Fibroblast of peridontal ligament (primary cell): ENCODE data around the gene SLC16A6.
"Not testable (repeated sequence)": the region's sequence is repeated elsewhere in the genome, so short reads cannot be mapped to it uniquely, and the experiment has no call there.

ENCODE experiments used
- DNase-seq: peaks from one replicate; pipeline ENCODE4 v3.0.0-alpha.2; 2010; ENCODE audit errors: extremely low read depth

The SLC16A6 gene

DNA sequence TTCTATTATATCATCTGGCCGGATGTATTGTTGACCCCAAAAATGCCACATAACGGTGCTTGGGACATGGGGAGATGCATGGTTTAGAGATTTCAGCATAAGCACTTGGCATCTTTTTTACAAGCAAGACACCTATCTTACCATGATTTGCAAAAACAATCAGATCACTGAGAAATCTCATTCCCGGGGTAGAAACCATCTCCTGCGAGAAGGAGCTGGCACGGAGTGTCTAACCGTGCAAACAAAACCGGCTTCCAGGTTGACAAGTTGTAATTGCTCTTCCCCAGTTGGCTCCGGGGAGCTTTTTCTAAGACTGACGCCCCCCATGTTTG, 1.0 kb downstream of the SLC16A6 start:
- DNase-seq = no peak

DNA sequence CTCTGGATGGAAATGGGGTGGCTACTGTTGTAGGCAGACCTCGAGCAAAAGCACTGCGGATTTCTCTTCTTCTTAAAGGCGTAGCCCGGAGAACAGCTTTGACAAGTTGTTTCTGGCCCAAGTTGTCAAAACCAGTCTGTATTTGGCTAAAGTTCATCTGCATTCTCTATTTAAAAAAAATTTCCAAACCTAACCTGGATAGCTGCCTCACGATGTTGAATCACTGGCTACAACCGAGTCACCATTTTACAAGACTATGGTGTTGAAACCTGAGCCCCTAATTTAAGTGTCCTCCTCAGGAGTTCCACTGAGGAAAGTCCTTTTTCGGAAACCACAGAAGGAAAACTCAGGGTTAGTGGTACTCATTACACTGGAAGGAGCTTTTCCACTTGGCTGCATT, 1.5 kb downstream of the SLC16A6 start:
- DNase-seq = no peak

DNA sequence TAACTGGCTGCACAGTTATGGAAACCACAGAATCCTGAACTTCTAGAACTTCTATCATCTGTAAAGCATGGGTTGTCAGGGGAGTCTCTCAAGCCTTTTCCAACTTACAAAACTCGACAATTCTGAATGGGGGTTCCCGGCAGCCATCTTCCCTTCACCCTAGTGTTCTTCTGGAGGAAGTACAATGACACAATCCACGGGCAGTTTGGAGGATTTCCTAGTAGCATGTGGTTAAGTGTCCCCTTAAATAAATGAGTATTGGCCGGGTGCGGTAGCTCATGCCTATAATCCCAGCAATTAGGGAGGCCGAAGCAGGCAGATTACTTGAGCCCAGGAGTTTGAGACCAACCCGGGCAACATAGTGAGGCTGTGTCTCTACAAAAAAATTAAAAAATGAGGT, 2.1 kb downstream of the SLC16A6 start:
- DNase-seq = no peak

DNA sequence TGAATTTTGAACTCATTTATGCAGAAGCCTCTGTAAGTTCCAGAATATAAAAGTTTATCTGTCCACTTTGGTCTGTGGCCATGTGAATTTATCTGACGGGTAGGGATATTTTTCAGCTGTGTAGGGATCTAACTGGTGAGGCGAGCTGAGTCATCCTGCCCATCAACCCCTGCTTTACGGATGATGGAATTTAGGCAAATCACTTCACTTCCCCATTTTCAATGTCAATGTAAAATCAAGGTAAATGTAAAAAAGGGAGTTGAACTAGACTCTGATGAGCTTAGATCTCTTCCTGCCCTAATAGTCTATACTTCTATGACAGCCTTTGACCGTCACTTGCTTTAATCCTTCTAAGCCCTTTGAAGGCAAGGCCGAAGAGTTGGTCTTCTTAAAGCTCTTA, 2.6 kb downstream of the SLC16A6 start:
- DNase-seq = no peak

DNA sequence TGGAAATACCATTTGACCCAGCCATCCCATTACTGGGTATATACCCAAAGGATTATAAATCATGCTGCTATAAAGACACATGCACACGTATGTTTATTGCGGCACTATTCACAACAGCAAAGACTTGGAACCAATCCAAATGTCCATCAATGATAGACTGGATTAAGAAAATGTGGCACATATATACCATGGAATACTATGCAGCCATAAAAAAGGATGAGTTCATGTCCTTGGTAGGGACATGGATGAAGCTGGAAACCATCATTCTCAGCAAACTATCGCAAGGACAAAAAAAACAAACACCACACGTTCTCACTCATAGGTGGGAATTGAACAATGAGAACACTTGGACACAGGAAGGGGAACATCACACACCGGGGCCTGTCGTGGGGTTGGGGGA, 9.0 kb downstream of the SLC16A6 start:
- not testable (repeated sequence) for DNase-seq

DNA sequence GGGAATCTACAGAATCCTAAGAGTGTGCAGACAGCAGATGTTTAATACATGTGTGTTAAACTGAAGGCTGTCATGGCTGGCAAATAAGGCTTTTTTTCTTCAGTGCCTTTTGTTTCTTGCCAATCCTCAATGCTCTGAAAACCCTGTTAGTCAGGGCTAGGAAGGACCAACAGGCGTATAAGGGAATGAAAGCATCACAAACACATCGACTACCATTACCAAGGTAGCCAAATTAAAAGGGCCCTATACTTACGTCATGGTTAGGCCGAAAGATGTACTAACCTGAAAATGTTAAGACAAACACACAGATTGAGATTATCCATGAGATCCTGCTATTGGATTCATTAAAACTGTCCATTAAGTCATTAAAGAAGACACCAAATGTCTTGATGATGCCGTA, 13.1 kb downstream of the SLC16A6 start:
- no peak for DNase-seq

DNA sequence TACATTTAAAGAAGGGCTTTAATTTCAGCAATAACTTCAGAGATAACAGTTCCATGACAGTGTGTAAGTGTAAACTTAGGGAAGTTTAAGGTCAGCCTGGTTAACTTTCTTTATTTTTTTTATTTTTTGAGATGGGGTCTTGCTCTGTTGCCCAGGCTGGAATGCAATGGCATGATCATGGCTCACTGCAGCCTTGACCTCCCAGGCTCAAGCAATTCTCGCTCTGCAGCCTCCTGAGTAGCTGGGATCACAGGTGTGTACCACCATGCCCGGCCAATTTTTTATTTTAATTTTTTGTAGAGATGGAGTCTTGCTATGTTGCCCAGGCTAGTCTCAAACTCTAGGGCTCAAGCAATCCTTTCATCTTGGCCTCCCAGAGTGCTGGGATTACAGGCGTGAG, 14.6 kb downstream of the SLC16A6 start:
- DNase-seq = not testable (repeated sequence)

DNA sequence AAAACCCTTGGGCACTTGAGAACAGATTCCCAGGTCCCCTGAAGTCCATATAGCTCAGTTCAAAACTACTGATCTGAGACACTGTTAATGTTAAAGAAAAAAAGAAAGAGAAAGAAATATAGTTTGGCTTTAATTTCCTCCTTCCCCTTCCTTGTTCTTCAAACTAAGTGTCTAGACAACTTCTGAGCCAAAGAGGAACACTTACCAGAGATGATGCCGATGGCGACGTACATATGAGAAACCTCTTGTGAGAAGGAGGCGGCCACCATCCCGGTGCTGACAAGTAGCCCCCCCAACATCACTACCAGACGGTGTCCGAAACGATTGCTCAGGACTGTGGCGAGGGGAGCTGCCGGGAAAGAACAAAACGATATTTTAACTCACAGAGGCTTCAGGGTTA, 17.2 kb downstream of the SLC16A6 start:
- no peak for DNase-seq

DNA sequence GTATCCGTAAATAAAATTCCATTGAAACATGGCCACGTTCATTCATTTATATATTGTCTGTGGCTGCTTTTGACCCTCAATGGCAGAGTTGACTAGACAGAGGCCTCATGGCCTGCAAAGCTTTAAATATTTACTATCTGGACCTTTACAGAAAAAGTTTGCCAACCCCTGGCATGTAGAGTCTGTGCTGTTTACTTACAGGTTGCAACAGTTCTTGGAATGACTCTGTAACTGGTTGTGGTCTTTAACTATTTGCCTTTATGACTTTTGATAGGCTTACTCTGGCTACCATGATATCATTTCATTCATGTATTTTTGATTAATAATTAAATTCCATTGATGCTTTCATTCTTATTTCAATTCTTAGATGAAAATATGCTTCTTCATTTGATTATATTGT, 25.1 kb downstream of the SLC16A6 start:
- DNase-seq = peak; percentile 49

DNA sequence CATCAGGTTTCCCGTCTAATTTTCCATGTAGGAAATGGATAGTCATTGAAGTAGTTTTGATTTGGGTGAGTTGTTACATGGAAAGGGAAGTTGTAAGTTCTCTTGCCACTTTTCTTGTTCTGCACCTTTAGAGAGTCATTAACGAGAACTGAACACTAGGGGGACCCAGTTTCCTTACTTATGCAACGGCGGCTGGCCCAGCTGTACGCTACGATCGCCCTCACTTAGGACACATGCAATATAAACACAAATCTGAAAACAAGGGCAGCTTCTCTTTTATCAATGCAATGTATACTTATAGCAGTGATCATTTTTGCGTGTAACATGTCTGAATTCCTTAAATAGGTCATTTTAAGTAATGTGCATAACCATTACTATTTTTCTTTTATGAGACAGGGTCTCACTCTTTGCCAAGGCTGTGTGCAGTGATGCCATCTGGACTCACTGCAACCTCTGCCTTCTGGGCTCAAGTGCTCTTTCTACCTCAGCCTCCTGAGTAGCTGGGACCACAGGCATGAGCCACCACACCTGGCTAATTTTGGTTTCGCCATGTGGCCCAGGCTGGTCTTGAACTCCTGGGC, 27.7 kb downstream of the SLC16A6 start:
- peak; percentile 71 for DNase-seq

DNA sequence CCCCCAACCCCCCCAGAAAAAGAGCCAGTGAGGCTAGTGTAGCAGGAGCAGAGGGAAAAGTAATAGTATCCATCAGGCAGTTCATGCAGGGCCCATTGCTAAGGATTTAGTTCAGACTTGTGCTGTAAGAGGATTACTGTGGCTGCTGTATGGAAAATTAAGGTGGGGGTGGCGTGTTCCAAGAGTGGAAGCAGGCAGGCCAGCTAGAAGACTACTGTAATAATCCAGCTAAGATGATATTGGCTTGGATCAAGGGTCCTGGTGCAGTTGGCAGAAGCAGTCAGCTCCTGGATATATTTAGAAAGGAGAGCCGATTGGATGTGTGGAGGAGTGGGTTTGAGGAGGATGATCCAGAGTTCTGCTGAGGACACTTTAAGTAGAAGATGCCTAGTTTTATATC, 28.5 kb downstream of the SLC16A6 start:
- DNase-seq = not testable (repeated sequence)

DNA sequence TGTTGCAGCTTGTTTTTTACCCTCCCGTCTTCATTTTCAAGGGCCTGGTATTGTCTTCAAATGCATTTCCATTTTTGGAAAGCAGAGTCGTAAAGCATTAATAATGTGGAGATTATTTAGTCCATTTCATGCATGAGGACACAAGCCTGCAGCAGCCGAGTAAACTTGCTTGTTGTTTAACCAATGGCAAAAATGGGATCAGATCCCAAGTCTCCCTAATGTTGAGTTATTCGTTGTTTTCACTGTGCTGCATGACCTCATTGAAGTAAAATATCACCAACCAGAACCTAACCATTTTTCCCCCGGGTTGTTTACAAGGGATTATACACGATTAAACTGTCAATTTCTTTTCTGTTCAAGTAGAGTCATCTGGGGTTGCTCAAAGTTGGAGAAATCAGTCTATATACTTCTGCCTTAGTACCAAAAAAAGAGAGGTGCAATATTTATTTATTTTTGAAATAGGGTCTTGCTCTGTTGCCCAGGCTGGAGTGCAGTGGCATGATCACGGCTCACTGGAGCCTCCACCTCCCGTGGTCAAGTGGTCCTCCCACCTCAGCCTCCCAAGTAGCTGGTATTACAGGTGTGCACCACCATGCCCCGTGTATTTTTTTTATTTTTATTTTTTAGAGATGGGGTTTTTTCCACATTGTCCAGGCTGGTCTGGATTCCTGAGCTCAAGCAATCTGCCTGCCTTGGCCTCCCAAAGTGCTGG, 30.7 kb downstream of the SLC16A6 start:
- peak; percentile 27 for DNase-seq

DNA sequence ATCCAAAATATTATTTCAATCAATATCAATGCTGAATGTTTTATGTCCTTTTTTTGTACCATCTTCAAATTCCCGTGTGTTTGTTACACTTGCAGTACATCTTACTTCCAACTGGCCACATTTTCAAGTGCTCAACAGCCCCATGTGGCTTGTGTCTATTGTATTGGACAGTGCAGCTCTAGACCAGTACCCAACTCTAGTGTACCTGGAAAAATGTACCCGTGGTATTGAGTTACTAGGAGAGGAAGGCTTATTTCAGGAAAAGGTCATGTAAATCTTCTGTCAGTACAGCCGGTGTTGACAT, 31.3 kb downstream of the SLC16A6 start:
- not testable (repeated sequence) for DNase-seq

DNA sequence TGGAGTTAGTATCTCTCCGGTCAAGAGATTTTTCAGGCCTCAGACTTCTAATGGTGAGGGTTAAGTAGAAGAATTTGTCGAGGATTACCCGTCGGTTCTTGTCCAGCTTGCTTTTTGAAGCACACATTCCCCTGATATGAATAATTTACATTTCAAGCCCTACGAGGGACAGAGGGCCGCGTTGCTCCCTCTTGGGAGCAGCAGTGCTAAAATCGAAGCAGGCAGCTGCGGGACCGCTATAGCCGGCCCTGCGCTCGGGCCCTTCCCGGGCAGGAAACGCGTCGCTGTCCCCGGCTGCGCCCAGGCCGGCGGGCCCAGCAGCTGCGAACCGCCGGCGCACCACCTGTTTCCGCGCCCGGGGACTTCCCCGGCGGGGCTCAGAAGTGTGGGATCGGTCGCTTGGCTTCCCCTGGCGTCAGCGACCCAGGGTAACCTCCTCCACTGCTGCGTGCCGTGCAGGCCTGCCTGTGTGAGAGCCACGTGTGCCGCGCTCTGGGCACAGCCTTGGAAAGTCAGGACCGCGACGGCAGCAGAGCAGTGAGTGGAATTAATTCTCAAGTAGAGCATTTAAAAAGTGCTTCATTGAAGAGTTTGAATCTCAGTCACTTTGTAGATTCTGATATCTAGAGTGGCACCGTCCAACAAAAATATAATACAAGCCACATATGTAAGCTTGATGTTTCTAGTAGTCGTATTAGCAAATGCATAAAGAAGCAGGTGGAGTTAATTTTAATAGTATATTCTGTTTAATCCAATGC, 31.9 kb downstream of the SLC16A6 start:
- not testable (repeated sequence) for DNase-seq

DNA sequence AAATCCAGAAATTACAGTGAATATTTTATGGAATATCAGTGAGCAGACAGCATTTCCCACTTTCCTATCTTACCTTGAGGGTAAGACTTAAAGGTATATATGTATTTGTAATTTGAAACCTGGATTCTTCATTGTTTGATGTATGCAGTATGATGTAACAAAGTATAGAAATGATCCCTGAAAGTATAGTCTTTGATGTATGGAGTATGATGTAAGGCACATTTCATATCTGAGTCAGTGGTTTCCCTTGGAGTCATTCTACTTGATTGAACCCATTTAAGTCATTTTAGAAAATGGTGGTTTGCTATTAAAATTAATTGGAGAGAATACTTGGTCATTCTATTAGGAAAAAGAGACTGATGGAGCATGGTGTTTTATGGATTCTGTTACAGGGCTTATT, 33.0 kb downstream of the SLC16A6 start:
- no peak for DNase-seq

DNA sequence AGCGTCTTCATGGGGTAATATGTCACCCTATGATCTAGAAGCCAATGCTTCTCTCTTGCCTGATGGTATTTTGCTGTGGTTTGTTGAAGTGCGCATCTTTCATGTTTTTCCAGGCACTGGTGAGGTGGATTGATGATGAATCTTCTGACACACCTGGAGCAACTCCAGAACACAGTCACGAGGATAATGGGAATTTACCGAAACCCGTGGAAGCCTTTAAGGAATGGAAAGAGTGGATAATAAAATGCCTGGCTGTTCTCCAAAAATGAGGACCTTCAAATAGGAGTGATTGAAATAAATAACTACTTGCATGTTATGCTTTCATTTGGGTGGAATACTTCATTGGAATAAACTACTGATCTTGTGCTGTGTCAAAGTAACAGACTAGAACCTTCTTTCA, 34.2 kb downstream of the SLC16A6 start:
- not testable (repeated sequence) for DNase-seq

DNA sequence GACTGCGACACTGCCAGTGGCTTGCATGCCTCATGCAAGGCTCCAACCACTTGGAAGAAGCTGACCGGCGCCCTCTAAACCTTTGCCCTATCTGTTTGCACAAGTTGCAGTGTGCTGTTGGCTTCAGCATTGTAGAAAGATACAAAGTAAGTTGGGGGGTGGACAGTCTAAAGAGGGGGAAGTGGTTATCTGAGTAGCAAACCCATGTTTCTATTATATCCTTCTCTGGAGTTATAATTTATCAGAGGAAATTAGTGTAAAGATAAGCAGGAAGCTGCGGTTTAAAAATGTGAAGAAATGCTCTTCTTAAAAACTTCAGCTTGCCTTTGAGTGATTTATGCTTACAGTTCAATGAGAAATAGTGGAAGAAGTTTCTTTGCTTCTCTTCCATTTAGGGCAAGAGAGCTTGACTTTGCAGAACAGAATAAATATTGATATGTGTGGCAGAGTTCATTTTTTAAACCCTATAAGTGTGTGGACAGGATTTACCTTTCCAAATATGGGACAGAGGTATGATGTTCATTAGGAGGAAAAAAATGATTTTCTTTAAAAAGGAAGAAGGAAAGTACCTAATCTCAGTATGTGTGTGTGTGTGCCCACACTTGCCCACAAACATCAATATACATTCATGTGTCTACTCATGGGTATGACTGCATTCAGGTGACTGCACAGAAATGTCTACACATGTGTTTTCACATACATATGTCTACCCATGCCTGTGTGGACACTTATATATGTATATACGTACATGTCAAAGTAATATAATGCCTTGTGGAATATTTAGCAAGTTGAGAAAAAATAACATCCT, 35.0 kb downstream of the SLC16A6 start:
- no peak for DNase-seq

DNA sequence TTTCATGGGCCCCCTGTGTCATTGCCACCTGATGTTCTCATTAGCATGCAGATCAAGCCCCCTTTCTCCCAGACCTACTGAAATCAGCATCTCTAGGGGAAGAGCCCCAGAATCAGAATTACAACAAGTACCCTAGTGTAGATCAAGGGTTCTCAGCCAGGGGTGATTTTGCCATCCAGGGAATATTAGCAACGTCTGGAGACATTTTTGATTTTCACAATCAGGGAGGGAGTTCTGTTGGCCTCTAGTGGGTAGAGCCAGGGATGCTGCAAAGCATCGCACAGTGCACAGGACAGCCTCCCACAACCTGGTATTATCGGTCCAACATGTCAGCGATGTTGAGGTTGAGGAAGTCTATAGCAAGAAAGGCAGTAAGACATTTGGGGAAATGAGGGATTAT, 35.8 kb downstream of the SLC16A6 start:
- DNase-seq = no peak

DNA sequence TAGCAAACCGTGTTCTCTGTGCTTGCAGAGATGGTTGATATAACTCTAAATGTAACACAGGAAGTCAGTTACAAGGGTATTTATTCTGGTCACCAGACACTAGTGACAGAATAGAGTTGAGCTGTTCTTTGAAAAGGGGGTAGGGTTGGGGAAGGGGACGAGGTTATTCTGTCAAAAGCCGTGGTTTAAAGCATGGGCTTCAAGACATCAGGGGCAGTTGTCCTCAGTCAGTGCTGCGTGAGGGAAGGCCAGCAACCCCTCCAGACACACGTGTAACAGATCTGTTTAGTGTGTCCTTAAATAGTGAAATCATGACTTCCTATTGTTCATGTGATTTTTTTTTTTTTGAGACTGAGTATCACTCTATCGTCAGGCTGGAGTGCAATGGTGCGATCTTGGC, 37.5 kb downstream of the SLC16A6 start:
- not testable (repeated sequence) for DNase-seq

DNA sequence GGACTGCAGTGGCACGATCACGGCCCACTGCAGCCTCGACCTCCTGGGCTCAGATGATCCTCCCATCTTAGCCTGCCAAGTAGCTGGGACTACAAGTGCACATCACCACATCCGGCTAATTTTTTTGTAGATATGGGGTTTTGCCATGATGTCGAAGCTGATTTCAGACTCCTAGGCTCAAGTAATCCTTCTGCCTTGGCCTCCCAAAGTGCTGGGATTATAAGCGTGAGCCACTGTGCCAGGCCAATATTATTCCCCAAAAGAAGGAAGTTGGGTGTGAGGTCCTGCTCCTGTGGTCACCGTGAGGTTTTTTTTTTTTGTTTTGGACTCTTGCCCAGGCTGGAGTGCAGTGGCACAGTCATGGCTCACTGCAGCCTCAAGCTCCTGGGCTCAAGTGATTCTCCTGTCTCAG, 41.6 kb downstream of the SLC16A6 start:
- DNase-seq = no peak

DNA sequence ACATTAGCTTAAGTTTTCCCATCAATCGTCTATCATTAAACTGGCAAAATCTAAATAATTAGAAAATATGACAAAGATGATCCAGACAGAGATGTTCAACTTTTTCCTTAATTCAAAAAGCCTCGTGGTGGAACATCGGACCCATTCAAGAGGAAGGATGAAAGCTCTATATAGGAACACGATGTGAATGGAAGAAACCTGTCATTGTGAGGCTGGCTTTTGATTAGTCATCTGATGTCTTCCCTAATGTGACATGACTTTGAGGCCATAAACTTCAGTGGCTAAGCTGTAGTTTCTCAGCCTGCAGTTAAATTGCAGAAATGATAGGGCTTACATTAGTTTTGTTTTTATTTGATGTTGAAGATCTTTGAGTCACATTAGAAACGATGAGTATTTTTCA, 42.0 kb downstream of the SLC16A6 start:
- DNase-seq = no peak

DNA sequence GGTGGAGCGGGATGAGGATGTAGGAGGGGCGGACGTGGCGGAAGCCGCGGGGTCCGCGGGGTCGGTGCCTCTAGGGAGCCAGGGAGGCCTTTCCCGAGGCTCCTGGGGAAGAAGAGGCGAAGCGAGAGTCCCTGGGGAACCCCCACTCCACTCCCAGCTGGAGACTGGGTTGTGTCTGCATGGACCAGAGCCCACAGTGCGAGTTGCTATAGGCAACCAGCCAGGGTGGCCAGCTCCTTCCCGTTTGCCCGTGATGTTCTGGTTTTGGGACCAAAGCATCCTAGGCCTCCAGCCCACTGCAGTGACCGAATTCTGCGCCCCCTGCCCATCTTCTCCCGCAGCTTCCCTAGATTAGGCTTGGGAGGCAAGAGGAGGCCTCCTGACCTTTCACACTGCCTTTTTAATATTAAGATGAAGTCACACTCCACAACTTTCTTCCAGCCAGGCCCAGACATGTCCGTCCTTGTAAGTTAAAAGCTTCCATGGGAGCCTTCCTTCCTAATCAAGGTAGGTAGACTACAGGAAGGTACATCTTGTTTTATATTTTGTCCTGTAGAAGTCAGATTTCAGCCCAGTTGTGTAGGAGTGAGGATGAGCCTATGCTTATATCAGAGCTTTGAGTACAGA, 42.6 kb downstream of the SLC16A6 start:
- DNase-seq = peak; percentile 77
